Ascending aorta (tissue), 2 donors: ENCODE data around the gene RHBG. TPM values are rescaled to one million over a fixed set of nuclear protein-coding genes. Genes with fewer than 3 reads are reported as not detected.

Experiments used
- DNase-seq, 2 donors: peaks; one replicate each; pipeline ENCODE4 v3.0.0-alpha.2; 2019; ENCODE audit warnings: low spot score in 2 of 2
- H3K27ac ChIP-seq, 2 donors: fragments of 200-600 bp; sonication (generic); one replicate each; pipeline ENCODE4 v1.5.1; 2016 to 2017; ENCODE audit warnings: mild to moderate bottlenecking in 1 of 2
- H3K27me3 ChIP-seq: fragments of 200-600 bp; sonication (generic); one replicate; pipeline ENCODE4 v1.5.1; 2017
- H3K36me3 ChIP-seq, 2 donors: fragments of 200-600 bp; sonication (generic); one replicate each; pipeline ENCODE4 v1.5.1; 2016
- H3K4me1 ChIP-seq, 2 donors: fragments of 200-600 bp; sonication (generic); one replicate each; pipeline ENCODE4 v1.5.1; 2016 to 2017; ENCODE audit warnings: mild to moderate bottlenecking in 1 of 2
- H3K4me3 ChIP-seq, 2 donors: fragments of 200-600 bp; sonication (generic); one replicate each; pipeline ENCODE4 v1.5.1; 2016 to 2017; ENCODE audit warnings: mild to moderate bottlenecking in 1 of 2
- H3K9me3 ChIP-seq, 2 donors: fragments of 200-600 bp; sonication (generic); one replicate each; pipeline ENCODE4 v1.5.1; 2016
- CTCF ChIP-seq, 3 experiments: fragments of 200-600 bp in 2 of 3; fragments of 450-650 bp in 1 of 3; sonication (generic) in 2 of 3; IDR thresholded peaks; one replicate each; pipeline ENCODE4 v1.5.1; 2016 to 2019; ENCODE audit warnings: antibody characterized with exemption in 3 of 3, mild to moderate bottlenecking in 1 of 3, moderate library complexity in 1 of 3
- intact Hi-C: fragments of 100-400 bp; cut with DNase I; formaldehyde crosslinking; loops from one replicate; pipeline ENCODE4 v1.15.1; 2023
- total RNA-seq: library from RNA; depleted of rRNA; stranded (reverse); fragments of >200 nt; gene quantifications from one replicate; pipeline ENCODE4 v1.1.0, GENCODE V29; 2016

The RHBG gene
- total RNA-seq, 1 donor from 2014 or later: not detected

- H3K36me3 ChIP-seq: no peaks in the 10 kb centered on the region
- intact Hi-C loops: no loop called here
- no peak overlapping the region for H3K27ac ChIP-seq
- H3K27me3 ChIP-seq: peaks cover 16% of the 10 kb centered on the region
- no peak for TF ChIP-seq CTCF (IDR thresholded peaks at IDR 0.05)
- DNase-seq: no peak
- H3K4me3 ChIP-seq: no peak overlapping the region
- peaks cover 9% of the 10 kb centered on the region in 2 donors for H3K4me1 ChIP-seq
- no peaks in the 10 kb centered on the region for H3K9me3 ChIP-seq
Observed at GRCh38 chr1:156425943-156426342, 56.9 kb downstream of the RHBG start.

GRCh38 chr1:156427957-156428356 is 58.9 kb downstream of the RHBG start:
- intact Hi-C loops: no loop called here
- no peaks in the 10 kb centered on the region for H3K9me3 ChIP-seq
- no peak overlapping the region for H3K27ac ChIP-seq
- no peak overlapping the region for H3K4me3 ChIP-seq
- H3K4me1 ChIP-seq: no peaks in the 10 kb centered on the region
- no peak for DNase-seq
- peaks cover 11% of the 10 kb centered on the region for H3K27me3 ChIP-seq
- no peak for TF ChIP-seq CTCF (IDR thresholded peaks at IDR 0.05)
- H3K36me3 ChIP-seq: no peaks in the 10 kb centered on the region

- intact Hi-C loops: no loop called here
- Histone ChIP-seq H3K27me3 (peaks cover 12% of the 10 kb centered on the region), H3K9me3 (no peaks in the 10 kb centered on the region), H3K27ac (no peak overlapping the region), H3K4me3 (no peak overlapping the region), H3K36me3 (no peaks in the 10 kb centered on the region), H3K4me1 (no peaks in the 10 kb centered on the region)
- DNase-seq: no peak
- TF ChIP-seq CTCF (IDR thresholded peaks at IDR 0.05): no peak
Observed at GRCh38 chr1:156428746-156429288, 59.8 kb downstream of the RHBG start.

- intact Hi-C loops: no loop called here
Observed at GRCh38 chr1:156429313-156430060, 60.5 kb downstream of the RHBG start.

GRCh38 chr1:156430303-156430702 is 61.3 kb downstream of the RHBG start:
- Histone ChIP-seq H3K9me3 (no peaks in the 10 kb centered on the region), H3K36me3 (no peaks in the 10 kb centered on the region), H3K27ac (no peak overlapping the region), H3K4me1 (peaks cover under 1% of the 10 kb centered on the region in 2 donors), H3K27me3 (peaks cover 25% of the 10 kb centered on the region), H3K4me3 (no peak overlapping the region)
- intact Hi-C loops: no loop called here
- no peak for TF ChIP-seq CTCF (IDR thresholded peaks at IDR 0.05)
- no peak for DNase-seq

More at GRCh38 chr1:156429313-156430060, 60.5 kb downstream of the RHBG start:
- no peak for TF ChIP-seq CTCF (IDR thresholded peaks at IDR 0.05)
- no peaks in the 10 kb centered on the region for H3K4me1 ChIP-seq
- no peak overlapping the region for H3K27ac ChIP-seq
- no peak for DNase-seq
- H3K27me3 ChIP-seq: peaks cover 19% of the 10 kb centered on the region
- H3K4me3 ChIP-seq: no peak overlapping the region
- no peaks in the 10 kb centered on the region for H3K9me3 ChIP-seq
- no peaks in the 10 kb centered on the region for H3K36me3 ChIP-seq
